Activated naive CD4-positive, alpha-beta T cell treated with anti-CD3 and anti-CD28 coated beads for 36 hours (primary cell): Measurements from ENCODE around the gene NBEAL2. TPM values are rescaled to one million over a fixed set of nuclear protein-coding genes. Genes with fewer than 3 reads are reported as not detected.

Experiments used
- CTCF ChIA-PET: fragments of 350-600 bp; sonication (Branson Sonifier 250); formaldehyde crosslinking; loops from one replicate; lab custom pipeline; 2021; ENCODE audit warnings: antibody characterized with exemption; lab: Charles Lee
- DNase-seq: peaks from one replicate; pipeline ENCODE4 v3.0.0-alpha.2; 2020
- H3K27ac Mint-ChIP-seq: one replicate; pipeline ENCODE4 v1.8.0; 2021; ENCODE audit warnings: mild to moderate bottlenecking, mixed read lengths
- H3K27me3 Mint-ChIP-seq: one replicate; pipeline ENCODE4 v1.8.0; 2021; ENCODE audit warnings: low read depth, mixed read lengths
- H3K36me3 Mint-ChIP-seq: one replicate; pipeline ENCODE4 v1.8.0; 2021; ENCODE audit warnings: low read depth, mixed read lengths
- H3K4me1 Mint-ChIP-seq: one replicate; pipeline ENCODE4 v1.8.0; 2021; ENCODE audit warnings: low read depth, mixed read lengths
- H3K4me3 Mint-ChIP-seq: one replicate; pipeline ENCODE4 v1.8.0; 2021; ENCODE audit warnings: mild to moderate bottlenecking, moderate library complexity, mixed read lengths
- H3K9me3 Mint-ChIP-seq: one replicate; pipeline ENCODE4 v1.8.0; 2021; ENCODE audit warnings: mixed read lengths
- intact Hi-C: fragments of 100-400 bp; cut with micrococcal nuclease; formaldehyde crosslinking; loops from one replicate; pipeline ENCODE4 v1.15.1; 2023
- total RNA-seq, 2 experiments: library from RNA; stranded (reverse); gene quantifications; one replicate each; pipeline ENCODE4 v1.2.3, GENCODE V29; 2021

The NBEAL2 gene
- total RNA-seq, 2 experiments from 2014 or later, result 85.0 to 92.4 TPM

- Mint-ChIP-seq H3K27me3 (no peaks in the 10 kb centered on the region), H3K27ac (no peak overlapping the region), H3K4me1 (peaks cover 2% of the 10 kb centered on the region), H3K36me3 (peaks cover 20% of the 10 kb centered on the region), H3K9me3 (no peaks in the 10 kb centered on the region), H3K4me3 (no peak overlapping the region)
- intact Hi-C loops, result loop anchor here (5.0 kb wide), 1 partner anchor 318 kb away; no protein-coding TSS in a partner anchor
- CTCF ChIA-PET, result no interaction called here
- DNase-seq, result no peak
These were observed 25.1 kb downstream of the NBEAL2 start for GRCh38 chr3:47004369-47005211.

- Mint-ChIP-seq H3K4me3 (no peak overlapping the region), H3K9me3 (no peaks in the 10 kb centered on the region), H3K27me3 (no peaks in the 10 kb centered on the region), H3K4me1 (peaks cover 2% of the 10 kb centered on the region), H3K27ac (no peak overlapping the region), H3K36me3 (peaks cover 16% of the 10 kb centered on the region)
- no peak for DNase-seq
- intact Hi-C loops, result no loop called here
- CTCF ChIA-PET, result interaction anchor here (1.4 kb wide), 1 partner anchor 82 kb away, joined by 4 read pairs; no protein-coding TSS in a partner anchor
These were observed 26.0 kb downstream of the NBEAL2 start for GRCh38 chr3:47005212-47006144.

- CTCF ChIA-PET, result interaction anchor here (1.4 kb wide), 1 partner anchor 83 kb away, joined by 4 read pairs; no protein-coding TSS in a partner anchor
- Mint-ChIP-seq H3K36me3 (peaks cover 18% of the 10 kb centered on the region), H3K27me3 (no peaks in the 10 kb centered on the region), H3K27ac (no peak overlapping the region), H3K9me3 (no peaks in the 10 kb centered on the region), H3K4me1 (peaks cover 2% of the 10 kb centered on the region), H3K4me3 (no peak overlapping the region)
- intact Hi-C loops, result no loop called here
- no peak for DNase-seq
These were observed 26.7 kb downstream of the NBEAL2 start for GRCh38 chr3:47006145-47006651.

- Mint-ChIP-seq H3K36me3 (peaks cover 16% of the 10 kb centered on the region), H3K27me3 (no peaks in the 10 kb centered on the region), H3K27ac (no peak overlapping the region), H3K4me1 (peaks cover 2% of the 10 kb centered on the region), H3K9me3 (no peaks in the 10 kb centered on the region), H3K4me3 (no peak overlapping the region)
- no peak for DNase-seq
- CTCF ChIA-PET, result no interaction called here
- intact Hi-C loops, result no loop called here
These were observed 27.5 kb downstream of the NBEAL2 start for GRCh38 chr3:47007001-47007400.

GRCh38 chr3:47007482-47008233 is 28.2 kb downstream of the NBEAL2 start:
- Mint-ChIP-seq H3K4me3 (no peak overlapping the region), H3K27ac (no peak overlapping the region), H3K4me1 (peaks cover 2% of the 10 kb centered on the region), H3K9me3 (no peaks in the 10 kb centered on the region), H3K27me3 (no peaks in the 10 kb centered on the region), H3K36me3 (peaks cover 14% of the 10 kb centered on the region)
- peak; percentile 4 for DNase-seq
- CTCF ChIA-PET, result no interaction called here
- intact Hi-C loops, result no loop called here

- CTCF ChIA-PET, result interaction anchor here (0.6 kb wide), 1 partner anchor 93 kb away, joined by 3 read pairs; no protein-coding TSS in a partner anchor
- intact Hi-C loops, result no loop called here
- Mint-ChIP-seq H3K4me1 (peaks cover 2% of the 10 kb centered on the region), H3K4me3 (no peak overlapping the region), H3K9me3 (no peaks in the 10 kb centered on the region), H3K27ac (no peak overlapping the region), H3K27me3 (no peaks in the 10 kb centered on the region), H3K36me3 (peaks cover 14% of the 10 kb centered on the region)
- DNase-seq, result no peak
These were observed 28.8 kb downstream of the NBEAL2 start for GRCh38 chr3:47008234-47008796.

- DNase-seq, result no peak
- H3K4me3 Mint-ChIP-seq, result no peak overlapping the region
- H3K4me1 Mint-ChIP-seq, result peaks cover 2% of the 10 kb centered on the region
- CTCF ChIA-PET, result interaction anchor here (0.6 kb wide), 1 partner anchor 93 kb away, joined by 3 read pairs; no protein-coding TSS in a partner anchor
- H3K27ac Mint-ChIP-seq, result no peak overlapping the region
- intact Hi-C loops, result loop anchor here (1.0 kb wide), 1 partner anchor 30 kb away; the partner anchor contains the start of gene NBEAL2
- no peaks in the 10 kb centered on the region for H3K27me3 Mint-ChIP-seq
- peaks cover 11% of the 10 kb centered on the region for H3K36me3 Mint-ChIP-seq
- no peaks in the 10 kb centered on the region for H3K9me3 Mint-ChIP-seq
These were observed 29.4 kb downstream of the NBEAL2 start for GRCh38 chr3:47008851-47009224.

- Mint-ChIP-seq H3K27ac (peak overlapping the region; percentile 36), H3K36me3 (peaks cover 10% of the 10 kb centered on the region), H3K4me3 (peak overlapping the region; percentile 45), H3K9me3 (no peaks in the 10 kb centered on the region), H3K27me3 (no peaks in the 10 kb centered on the region), H3K4me1 (peaks cover 2% of the 10 kb centered on the region)
- DNase-seq, result peak; percentile 77
- CTCF ChIA-PET, result interaction anchor here (0.5 kb wide), 1 partner anchor 46 kb away, joined by 4 read pairs; no protein-coding TSS in a partner anchor
- intact Hi-C loops, result loop anchor here (1.0 kb wide), 1 partner anchor 30 kb away; the partner anchor contains the start of gene NBEAL2
These were observed 30.0 kb downstream of the NBEAL2 start for GRCh38 chr3:47009225-47010110.

GRCh38 chr3:47010111-47010712 is 30.7 kb downstream of the NBEAL2 start:
- Mint-ChIP-seq H3K4me3 (peak overlapping the region; percentile 45), H3K27me3 (no peaks in the 10 kb centered on the region), H3K4me1 (peaks cover 2% of the 10 kb centered on the region), H3K27ac (peak overlapping the region; percentile 36), H3K36me3 (peaks cover 10% of the 10 kb centered on the region), H3K9me3 (no peaks in the 10 kb centered on the region)
- intact Hi-C loops, result no loop called here
- DNase-seq, result peak; percentile 3
- CTCF ChIA-PET, result no interaction called here

- Mint-ChIP-seq H3K36me3 (peaks cover 10% of the 10 kb centered on the region), H3K27me3 (no peaks in the 10 kb centered on the region), H3K4me3 (no peak overlapping the region), H3K27ac (no peak overlapping the region), H3K9me3 (no peaks in the 10 kb centered on the region), H3K4me1 (peaks cover 2% of the 10 kb centered on the region)
- intact Hi-C loops, result no loop called here
- DNase-seq, result peak; percentile 1
- CTCF ChIA-PET, result no interaction called here
These were observed 31.4 kb downstream of the NBEAL2 start for GRCh38 chr3:47010910-47011309.
